GM19438 (cell line): ENCODE data around the gene NDUFS3.

ENCODE experiments used
- ATAC-seq: cut with Tn5 transposase; IDR thresholded peaks from one replicate; pipeline ENCODE4 v1.9.1; 2021; ENCODE audit warnings: low read depth; ENCODE audit not compliant: unreplicated experiment

Gene NDUFS3

GRCh38 chr11:47589118-47589517 lies 10.2 kb downstream of the NDUFS3 start:
- ATAC-seq: no peak

- ATAC-seq: no peak
Measured at GRCh38 chr11:47589584-47589976, 10.7 kb downstream of the NDUFS3 start.

DNA sequence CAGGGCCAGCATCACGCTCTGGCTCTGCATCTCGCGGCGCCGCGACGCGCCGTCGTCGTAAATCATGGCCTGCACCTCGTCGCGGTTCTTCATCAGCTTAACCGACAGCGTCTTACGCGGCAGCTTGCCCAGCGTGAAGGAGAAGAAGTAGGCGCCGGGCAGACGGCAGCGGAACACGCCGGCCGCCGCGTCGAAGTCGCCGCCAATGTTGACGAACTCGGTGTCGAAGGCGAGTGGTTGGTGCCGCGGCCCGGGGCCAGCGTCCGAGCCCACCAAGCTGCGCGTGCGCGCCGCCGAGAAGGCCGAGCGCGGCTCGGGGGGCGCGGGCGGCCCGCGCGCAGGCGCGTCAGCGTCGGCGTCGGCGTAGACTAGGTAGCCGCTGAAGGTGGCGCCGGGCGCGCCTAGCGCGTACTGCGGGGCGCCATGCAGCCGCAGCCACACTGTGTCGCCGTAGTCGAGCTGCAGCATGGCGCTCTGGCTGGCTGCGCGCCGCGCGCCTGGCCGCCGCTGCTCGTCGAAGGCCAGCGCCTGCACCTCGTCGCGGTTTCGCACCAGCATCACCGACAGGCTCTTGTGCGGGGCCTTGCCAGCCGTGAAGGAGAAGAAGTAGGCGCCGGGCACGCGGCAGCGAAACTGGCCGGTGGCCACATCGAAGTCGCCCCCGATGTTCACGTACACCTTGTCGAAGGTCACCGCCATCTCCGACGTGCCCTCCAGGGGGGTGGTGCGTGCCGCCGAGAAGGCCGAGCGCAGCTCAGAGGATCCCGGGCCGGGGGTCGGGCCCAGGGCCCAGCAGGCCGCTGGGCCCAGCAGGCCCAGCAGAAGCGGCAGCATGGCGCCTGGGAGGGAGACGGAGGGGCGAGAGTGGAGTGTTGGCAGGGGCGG lies 11.3 kb downstream of the NDUFS3 start:
- ATAC-seq: no peak

GRCh38 chr11:47591764-47592163 lies 12.9 kb downstream of the NDUFS3 start:
- no peak for ATAC-seq

DNA sequence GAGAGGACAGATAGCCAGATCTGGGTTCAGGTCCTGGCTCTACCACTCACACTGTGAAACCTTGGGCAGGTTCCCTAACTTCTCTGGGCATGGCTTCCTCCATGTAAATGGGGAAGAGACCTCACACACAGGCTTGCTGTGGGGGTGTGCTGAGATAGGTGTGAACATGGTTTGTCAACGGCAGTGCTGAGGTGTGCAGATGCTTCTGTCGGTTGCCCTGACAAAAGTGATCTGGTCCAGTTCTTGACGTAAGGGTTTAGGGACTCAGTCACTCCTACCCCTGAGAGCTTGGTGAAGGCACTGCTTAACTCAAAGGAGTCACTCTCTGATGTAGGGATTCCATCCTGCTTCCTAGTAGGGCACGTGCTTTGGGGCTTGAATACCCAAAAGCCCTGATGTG lies 13.4 kb downstream of the NDUFS3 start:
- no peak for ATAC-seq

GRCh38 chr11:47592970-47593369 lies 14.1 kb downstream of the NDUFS3 start:
- no peak for ATAC-seq

GRCh38 chr11:47593492-47593933 lies 14.6 kb downstream of the NDUFS3 start:
- no peak for ATAC-seq

DNA sequence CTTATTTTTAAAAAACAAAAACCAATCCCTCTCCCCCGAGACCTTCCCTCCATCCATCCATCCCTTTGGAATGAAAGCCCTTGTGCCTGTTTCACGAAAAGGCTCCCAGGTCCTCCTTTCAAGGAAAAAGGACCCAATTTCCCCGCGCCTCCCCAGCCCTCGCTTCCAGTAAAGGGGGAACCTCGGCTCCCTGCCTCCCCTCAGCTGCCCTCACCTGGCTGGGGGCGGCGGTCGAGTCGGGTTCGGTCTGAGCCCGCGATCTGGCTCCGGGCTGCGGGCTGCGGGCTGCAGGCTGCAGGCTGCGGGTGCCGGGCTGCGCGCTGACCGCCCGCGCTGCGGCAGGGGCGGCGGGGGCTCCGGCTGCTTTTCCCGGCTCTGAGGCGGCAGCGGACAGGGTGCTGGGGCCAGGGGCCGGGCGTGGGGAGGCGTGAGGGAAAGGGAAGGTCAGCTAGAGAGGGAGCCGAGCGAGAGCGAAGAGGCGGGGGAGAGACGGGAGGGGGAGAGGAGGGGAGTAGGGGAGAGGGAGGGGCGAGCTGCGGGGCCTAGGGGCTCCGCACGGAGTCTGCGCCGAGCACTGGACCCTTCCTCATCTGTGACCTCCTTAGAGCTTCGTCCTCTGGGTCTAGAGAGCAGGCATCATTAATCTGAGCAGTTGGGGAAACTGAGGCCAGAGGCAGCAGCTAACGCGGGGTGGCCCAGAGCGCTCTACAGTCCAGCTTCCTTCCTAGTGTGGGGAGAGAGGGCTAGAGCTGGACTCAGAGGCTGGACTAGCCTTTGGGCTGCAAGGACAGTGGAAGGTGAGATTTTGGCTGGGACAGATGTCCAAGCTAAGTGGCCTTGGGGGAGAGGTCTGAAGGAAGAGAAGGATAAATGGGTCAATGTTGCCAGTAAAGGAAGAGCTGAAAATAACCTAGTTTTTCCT lies 15.3 kb downstream of the NDUFS3 start, which contains the start of gene C1QTNF4:
Gene C1QTNF4 (minus strand): TSS at position 478 of the 922 bp plus-strand sequence. CDS start 3,601 bp downstream, outside the sequence.
- ATAC-seq: no peak

DNA sequence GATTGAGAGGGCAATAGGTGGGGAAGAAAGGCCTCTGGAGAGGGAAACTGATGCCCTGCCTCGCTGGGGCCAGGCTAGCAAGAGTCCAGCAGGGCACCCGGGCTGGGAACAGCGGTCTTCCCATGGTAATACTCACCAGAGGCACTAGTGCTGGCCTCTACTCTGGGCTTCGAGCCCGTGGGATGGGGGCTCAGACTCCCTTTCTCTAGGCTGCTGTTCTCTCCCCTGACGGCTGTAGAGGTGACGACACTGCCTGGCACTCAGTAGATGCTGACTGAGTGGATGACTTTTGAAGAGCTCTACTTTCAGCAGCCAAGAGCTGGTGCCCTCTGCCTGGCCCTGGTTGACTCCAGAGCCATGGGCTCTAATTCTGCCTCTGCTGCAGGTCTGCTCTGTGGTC lies 16.2 kb downstream of the NDUFS3 start:
- no peak for ATAC-seq

- ATAC-seq: no peak
Measured at GRCh38 chr11:47595967-47596366, 17.1 kb downstream of the NDUFS3 start.

DNA sequence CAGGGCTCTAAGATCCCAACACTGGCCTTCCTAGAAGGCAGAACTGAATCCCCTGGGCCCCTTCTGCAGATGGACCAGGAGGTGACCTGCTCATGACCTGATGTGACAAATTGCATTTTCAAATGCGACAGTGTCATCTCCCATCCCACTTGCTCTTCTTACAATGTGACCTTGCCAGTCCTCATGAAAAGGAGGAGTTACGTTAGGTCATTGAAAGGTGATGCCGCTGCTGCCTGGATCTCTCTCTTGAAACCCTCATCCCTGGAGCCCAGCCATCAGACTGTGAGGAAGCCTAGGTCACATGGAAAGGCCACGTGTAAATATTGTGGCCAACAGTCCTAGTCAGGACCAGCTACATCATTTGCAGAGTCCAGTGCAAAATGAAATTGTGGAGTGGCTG lies 21.0 kb downstream of the NDUFS3 start:
- no peak for ATAC-seq

GRCh38 chr11:47603295-47603694 lies 24.4 kb downstream of the NDUFS3 start:
- ATAC-seq: no peak

- ATAC-seq: no peak
Measured at GRCh38 chr11:47605921-47606320, 27.0 kb downstream of the NDUFS3 start.

GRCh38 chr11:47606731-47607130 lies 27.9 kb downstream of the NDUFS3 start:
- ATAC-seq: no peak

DNA sequence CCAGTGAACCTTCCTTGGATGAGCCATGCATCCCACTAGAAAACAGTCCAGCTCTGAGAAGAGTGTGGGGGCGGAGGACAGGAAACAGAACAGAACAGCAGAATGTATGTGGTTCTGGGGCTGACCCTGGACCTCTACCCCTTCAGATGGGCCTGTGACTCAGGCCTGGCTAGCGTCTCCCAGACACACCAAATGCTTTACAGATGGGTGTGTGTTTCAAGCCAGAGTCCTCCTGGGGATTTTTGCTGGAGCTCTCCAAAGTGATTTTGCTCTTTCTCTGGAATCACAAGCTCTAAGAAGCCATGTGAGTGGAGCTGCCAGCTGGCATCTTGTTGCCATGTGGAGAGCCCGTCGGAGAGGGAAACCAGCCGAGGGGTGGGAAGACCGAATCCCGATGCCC lies 28.5 kb downstream of the NDUFS3 start:
- ATAC-seq: no peak

DNA sequence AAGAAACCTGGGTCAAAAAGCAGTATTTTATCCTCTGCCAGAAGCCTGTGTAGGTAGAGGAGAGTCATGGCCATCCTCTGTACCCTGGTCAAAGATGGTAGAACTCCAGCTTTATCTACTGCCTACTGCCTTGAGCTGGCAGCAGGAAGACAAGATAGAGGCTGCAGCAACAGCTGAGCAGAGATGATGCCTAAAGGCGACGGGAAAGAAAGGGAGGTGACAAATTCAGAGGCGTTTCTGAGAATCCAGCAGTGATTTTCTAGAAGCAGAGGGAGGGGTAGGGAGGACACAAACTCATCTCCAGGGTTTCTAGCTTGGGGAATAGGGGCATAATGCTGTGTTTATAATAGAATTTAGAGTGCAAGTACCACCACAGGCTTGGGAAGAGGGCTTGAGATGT lies 30.8 kb downstream of the NDUFS3 start:
- no peak for ATAC-seq

GRCh38 chr11:47611348-47611794 lies 32.5 kb downstream of the NDUFS3 start:
- peak; percentile 79 for ATAC-seq

GRCh38 chr11:47615249-47615648 lies 36.4 kb downstream of the NDUFS3 start:
- no peak for ATAC-seq

DNA sequence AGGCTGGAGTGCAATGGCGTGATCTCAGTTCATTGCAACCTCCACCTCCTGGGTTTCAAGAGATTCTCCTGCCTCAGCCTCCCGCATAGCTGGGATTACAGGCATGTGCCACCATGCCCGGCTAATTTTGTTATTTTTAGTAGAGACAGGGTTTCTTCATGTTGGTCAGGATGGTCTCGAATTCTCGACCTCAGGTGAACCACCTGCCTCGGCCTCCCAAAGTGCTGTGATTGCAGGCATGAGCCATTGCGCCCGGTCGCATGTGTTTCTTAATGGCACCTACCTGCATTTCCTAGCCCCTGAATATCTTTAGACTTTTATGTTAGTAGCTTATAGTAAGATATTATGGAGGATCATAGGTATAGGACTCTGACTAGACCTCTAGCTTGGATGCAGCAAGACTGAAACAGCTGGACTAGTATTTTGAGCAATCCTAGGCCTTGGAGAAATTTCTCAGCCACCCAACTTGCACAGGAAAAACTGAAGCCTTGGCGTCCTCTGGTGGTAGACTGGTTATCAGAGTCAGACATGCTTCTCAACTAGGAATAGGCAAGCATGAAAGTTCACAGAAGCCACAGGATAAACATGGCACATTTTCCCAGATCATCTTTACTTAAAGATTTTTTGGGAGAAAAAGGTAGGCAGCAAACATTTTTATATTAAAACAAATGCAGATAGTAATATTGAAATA lies 38.0 kb downstream of the NDUFS3 start:
- ATAC-seq: no peak

DNA sequence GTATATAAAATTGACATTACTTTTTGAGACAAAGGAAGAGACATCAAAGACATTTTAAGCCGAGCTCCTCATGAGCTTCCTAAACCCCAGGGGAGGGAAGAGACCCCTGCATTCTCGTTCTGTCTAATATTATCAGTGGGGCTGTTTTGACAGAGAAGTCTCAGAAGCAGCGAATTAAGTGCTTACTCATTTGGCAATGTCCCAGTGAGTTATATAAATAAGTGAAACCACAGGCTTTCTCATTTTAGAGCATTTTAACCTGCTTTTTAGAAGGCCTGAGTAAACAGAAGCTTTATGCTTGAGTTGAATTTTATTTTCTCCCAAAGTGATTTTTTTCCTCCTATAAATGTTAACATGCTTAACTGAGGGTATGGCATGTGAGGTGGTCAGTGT lies 38.5 kb downstream of the NDUFS3 start:
- ATAC-seq: no peak
